HG03575 (cell line): ENCODE results near the gene FOCAD.

Experiments
- ATAC-seq: cut with Tn5 transposase; IDR thresholded peaks from one replicate; pipeline ENCODE4 v1.9.1; 2021; ENCODE audit not compliant: unreplicated experiment, insufficient number of reproducible peaks, low FRiP score; ENCODE audit errors: extremely low read depth

Gene FOCAD

DNA sequence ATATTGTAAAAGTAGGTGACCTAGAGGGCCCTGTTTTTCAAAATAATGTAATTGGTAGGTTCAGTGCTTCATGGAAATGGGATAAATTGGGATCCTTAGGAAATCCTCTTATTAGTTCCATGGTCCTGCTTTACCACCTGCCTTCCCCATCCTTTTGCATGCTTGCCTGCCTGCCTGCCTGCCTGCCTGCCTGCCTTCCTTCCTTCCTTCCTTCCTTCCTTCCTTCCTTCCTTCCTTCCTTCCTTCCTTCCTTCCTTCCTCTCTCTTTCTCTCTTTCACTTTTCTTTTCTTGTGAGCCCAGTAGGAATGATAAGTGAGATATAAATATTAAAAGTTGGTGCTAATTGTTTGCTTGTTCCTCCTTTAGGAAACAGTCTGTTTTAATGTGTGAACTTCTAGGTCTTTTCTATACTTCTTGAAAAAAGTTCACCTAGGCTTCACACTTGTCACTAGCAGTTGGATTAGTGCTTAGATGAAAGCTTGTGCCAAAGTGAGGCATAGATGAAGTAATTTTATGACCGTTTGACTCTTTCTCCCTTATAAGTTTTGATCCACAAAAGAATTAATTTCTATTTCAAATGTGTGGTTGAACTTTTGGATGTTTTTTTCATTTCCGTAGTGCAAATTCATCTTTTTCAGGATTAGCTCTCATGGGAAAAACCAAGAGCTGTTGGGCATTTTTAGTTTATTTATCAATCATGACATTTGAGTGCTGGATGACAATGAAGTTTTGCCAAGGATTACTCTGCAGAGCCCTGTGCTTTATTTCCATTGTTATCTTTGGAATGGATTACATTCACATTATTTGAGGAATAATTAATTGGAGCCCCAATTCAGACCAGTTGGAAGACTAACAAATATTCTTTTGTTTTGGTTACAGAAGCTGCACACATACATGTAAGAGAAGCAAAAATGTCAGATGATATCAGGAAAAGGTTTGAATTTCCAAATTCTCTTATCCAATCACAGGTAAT lies 30.7 kb downstream of the FOCAD start:
- no peak for ATAC-seq

DNA sequence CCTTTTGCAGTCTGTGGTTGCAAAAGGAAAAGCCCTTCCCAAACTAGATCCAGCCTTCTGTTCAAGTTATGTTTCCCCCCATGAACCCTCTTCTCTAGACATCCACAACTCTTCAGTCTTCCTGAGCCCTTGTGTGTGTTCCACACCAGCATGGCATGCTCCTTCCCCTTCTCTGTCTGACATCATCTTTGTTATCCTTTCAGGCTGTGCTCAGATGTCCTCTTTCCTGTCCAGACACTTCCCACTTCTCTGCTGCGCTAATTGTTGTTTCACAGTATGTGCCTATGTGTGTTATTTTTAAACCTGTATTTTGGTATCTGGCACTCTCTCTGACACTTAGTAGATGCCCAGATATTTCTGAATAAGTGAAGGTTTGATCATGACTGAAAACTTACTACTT lies 38.2 kb downstream of the FOCAD start:
- ATAC-seq, result no peak

DNA sequence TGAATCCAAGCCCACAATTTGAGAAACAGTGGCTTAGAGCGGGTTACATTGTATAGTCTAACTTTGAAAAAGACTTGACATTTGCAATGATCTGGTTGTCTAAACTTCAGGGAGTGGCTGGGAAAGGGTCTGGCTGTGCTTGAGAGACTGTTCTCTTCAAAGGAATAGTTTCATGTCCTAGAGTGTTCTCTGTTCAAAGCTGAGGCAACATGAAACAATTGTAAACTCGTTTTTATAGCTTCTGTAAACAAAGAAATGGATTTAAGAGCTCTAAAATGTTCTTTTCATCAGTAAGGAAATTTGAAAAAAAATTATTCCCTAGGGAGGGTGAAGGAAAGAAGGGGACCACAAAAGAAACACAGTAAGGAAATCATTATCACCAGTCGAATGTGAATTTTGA lies 41.6 kb downstream of the FOCAD start:
- no peak for ATAC-seq

DNA sequence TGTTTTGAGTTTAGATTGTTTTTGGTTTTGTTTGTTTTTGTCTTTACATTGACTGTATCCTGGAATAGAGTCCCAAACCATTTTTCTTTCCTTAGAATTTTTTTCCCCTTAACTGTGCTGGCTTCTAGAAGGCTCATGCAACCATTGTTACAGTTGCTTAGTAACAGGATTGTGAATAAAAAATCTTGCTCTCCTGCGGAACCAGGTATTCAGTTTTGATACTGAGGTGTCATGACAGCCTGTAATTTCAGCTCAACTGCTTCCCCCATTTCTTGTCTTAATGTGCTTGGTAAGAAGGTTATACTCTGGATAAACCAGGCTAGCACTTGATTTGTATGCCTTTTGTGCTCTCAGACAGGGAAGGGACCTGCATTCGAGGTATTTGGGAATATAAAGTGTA lies 42.1 kb downstream of the FOCAD start:
- ATAC-seq, result no peak

DNA sequence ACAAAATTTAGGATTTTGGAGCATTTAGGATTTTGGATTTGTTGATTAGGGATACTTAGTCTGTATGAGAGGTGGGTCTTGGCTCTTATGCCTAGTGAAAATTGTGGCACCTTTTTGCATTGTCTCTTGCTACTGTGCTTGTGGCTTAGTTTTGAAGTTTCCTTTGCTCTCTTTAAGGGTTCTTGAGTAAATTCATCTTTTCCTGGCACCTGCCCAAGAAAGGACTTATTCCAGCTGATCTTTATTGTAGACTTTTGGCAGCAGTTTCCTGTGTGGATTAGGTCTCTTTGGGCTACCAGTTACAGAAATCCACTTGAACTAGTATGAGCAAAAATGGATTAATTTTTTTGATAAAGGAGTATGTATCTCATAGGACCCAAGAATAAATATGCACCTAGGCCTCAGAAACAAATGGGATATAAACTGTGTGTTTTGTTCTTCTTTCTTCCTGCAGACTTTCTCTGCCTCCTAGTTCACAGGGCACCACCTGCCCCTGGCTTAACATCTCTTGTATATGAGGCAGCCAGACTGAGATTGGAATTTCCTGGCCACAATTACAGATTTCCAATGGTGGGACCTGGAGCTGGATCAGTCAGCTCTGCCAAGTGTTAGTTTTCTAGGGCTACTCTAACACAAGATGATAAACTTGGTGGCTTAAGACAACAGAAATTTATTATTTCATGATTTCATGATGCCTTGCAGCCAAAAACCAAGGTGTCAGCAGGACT lies 44.6 kb downstream of the FOCAD start:
- ATAC-seq, result no peak

DNA sequence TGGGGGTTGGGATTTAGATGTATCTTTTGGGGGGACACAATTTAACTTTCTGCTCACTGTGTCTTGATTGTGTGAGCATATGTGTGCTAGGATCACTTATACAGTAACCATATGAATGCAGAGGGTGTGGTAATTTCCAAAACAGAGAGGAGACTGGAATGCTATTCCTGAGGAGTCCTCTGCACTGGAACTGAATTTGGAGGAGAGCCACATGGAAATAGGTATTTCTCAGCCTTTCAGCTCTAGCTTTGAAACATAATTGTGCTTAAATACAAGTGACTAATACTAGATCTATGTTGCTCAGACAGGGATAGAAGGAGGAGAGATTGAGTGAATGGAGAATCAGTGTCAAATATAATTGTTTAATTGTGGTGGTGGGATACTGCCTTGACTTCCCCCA lies 45.5 kb downstream of the FOCAD start:
- no peak for ATAC-seq

DNA sequence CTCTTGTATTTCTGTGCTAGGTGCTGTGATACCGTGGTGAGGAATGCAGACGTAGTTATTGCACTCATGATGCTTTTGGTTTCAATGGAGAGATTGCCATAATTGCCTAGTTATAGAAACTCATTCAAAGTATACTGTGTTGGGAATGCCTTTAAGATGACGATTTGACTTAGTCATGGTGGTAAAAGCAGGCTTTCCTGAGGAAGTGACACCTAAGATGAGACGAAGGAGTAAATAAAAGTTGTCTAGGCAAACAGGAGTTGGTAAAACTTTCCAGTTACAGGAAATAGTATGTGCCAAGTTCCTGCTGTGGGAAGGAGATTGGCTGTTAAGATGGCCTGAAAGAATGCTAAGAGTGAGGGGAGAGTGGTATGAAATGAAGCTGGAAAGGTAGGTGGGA lies 48.1 kb downstream of the FOCAD start:
- ATAC-seq, result no peak

DNA sequence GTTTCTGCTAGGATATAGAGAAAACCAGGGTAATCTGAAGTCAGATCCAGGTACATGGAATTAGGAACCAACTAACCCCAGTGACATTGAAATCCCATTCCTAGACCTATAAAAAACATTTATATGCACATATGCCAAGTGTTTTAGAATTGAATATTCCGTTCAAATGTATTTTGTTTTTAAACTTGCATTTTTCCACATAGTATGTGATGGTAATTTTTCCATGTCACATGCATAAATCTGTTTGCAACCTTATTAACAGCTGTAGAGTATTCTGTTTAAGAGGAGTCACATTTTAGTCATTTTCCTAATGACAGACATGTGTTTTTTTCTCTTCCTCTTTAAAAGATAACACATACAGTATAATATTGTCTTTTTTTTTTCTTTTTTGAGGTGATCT lies 50.2 kb downstream of the FOCAD start:
- ATAC-seq, result no peak

DNA sequence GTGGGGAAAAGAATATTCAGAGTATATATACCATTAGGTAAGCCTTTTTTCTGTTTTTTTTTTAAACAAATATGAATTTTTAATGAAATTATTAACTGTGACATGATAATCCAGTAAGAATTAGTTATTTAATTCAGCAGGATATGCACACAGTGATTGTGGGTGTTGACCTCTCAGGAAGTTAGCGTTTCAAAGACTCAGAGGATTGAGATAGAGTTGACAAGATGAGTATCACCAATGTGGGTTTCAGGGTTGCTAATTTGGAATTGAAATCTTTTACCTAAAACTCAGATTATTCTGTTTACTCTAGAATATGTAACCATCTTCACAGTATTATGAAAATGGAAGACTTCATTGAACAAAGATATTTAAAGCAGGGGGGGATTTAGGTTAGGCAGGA lies 56.2 kb downstream of the FOCAD start:
- ATAC-seq, result no peak

DNA sequence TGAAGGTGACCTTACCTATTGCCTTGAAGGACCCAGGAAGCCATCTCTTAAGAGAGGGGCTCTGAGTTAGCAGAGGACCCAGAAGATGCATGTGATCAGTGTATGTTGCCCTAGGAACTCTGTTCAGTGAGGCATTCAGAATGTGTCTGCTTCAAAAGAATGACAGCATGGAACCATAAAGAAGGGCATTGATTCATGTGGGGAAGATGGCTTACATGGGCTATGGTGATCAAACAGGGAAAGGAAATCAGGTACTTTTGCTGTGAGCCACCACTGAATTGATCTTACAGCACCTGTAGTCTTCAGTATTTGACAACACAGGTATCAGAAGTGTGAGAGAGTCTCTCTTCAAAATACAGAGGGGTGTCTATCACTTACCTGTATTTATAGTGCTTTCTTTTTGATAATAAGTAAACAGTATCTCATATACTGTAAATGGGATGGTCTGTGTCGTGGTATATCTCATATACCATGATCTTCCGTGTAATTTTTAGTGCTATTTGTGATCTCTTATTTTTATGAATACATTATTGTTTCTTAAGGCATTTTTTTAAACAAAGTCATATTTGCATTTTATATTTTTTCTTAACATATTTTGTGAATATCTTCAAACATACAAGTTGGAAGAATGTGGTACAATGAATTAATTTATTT lies 57.0 kb downstream of the FOCAD start:
- no peak for ATAC-seq

DNA sequence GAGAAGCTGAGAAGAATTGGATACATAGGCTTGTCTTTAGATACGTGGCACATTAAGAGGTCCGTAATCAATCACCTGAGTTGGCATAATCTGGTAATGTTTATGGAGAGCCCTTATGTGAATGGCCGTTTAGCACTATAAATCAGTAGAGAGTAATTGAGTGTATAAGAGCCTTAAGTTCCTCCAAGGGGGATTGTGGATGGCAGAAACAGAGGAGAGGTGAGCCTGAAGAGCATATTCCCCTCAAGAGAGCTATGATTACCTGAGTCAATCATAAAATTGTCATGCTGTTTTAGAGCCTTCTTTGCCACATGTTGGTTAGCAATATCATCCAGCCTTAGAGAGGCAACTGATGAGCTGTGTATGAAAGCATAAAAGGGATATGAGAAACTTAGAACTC lies 58.8 kb downstream of the FOCAD start:
- no peak for ATAC-seq

DNA sequence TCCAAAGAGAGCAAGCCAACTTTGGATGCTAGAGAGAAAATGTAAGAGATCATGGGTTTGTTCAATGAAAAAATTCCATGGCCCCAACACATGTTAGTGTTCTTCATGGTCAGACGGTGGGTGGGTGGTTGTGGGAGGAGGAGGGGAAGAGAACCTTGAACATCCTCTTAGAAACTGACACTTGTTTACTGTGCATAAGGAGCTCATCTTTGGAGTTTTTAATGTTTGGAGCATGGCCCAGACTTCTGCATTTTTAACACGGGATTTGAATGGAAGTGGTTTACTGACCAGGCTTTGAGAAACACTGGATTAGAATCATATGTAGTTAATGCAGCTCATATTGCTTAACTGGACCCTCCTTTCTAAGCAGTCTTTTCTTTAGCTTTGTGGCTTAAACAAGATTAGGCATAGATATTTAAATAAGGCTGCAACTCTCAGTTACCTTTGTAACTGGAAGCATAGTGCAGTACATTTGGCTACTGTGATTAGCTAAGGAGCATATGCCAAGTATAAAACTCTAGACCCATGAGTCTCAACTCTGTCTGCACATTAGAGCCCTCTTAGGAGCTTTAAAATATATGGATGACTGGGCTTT lies 60.1 kb downstream of the FOCAD start:
- no peak for ATAC-seq

DNA sequence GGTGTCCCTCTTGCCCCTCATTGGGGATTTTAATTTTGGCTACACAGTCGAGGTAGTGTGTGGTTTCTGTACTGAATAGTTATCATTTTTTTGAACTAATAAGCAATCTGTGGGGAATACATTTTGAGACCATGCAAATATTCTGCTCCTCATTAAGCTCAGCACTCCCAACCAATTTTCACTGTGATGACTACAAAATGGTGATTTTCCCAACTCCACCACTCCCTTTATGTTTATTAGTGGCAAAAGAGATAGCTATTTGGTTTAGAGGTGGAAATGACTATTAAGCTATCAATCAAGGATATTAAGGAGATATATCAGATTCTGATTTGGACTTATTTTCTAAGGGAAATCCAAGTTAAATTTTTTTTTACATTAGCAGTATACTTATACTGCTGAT lies 62.9 kb downstream of the FOCAD start:
- no peak for ATAC-seq

DNA sequence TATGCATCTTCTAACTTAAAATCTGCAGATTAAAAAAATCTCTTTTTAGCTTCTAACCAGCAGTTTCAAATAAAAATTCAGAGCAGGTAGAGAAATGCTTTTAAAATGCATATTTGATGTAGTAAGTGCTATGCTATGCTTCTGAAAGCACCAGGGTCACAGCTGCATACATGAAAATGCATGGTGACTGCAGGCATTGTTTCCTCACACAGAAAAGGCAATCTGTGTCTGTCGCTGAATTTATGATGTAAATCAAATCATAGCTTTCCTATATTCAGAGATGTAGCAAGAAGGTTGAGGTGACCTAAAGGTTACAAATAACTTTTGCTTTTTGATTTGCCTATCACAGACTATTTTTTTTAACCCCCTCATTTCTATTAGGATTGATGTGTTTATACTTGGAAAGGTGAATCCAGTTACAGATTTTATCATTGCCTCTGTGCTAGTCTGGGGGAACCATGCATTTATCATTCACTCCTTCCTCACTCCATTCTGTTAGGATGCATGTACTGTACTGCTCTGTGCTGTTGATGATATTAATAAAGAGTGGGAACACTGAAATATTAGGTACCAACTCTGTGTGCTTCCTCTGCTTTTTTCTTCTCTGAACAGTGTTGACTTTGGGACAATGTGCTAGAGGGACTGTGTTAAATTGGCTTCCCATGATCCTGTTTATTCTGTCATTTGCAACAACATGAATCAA lies 65.6 kb downstream of the FOCAD start:
- ATAC-seq, result no peak

DNA sequence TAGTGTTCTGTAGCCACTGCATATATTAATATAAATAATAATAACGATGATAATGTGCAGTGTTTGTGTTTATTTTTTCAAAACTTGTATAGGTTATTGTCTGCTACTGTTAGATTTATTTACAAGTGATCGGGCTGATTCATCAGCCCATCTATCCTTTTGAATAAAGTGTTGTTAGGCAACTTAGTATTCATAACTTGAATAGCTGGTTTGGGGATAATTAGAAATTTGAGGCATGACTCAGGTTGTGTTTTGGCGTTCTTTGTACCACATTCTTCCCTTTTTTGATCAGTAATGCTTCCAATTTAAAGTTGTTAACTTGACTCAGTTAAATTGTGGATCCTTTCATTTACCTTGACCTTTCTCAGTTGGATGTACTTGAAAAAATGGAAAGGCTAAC lies 69.7 kb downstream of the FOCAD start:
- ATAC-seq, result no peak

DNA sequence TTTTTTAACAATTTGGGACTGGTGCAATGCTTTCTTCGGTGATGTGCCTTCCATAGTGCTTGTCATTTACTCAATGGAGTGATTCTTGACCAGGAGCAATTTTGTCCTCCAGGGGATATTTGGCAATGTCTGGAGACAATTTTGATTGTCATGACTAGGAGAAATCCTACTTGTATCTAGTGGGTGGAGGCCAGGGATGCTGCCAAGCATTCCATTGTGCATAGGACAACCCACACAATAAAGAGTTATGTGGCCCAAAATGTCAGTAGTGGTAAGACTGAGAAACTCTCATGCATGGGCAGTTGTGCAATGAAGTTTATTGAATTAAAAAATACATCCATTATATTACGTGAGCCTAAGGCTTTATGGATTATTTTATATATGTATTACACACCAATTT lies 70.5 kb downstream of the FOCAD start:
- ATAC-seq, result no peak

DNA sequence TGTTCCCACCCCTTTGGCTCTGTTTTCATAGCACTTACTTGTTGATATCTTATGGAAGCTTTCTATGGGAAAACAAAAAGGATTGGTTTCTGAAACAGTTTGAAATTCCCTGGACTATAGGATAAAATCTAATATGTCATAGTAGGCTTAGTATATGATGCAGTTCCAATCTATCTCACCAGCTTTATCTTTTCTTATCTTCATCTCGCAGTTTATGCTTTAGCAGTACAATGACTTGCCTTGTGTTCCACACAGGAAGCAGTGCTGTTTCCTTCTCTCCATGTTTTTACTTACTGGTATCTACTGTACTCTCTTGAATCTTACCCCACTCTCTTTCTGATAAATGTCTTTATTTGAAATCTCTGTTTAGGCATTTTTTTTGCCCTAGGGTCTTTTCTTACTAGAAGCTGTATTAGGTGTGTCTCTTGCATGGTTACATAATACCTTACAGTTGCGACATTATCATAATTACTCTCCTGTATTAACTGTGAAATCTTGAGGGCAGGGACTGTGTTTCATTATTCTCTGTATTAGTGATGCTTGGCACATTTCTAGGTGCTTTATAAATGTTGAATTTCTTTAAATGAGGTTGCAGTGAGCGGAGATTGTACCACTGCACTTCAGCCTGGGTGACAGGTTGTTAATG lies 76.3 kb downstream of the FOCAD start:
- no peak for ATAC-seq

DNA sequence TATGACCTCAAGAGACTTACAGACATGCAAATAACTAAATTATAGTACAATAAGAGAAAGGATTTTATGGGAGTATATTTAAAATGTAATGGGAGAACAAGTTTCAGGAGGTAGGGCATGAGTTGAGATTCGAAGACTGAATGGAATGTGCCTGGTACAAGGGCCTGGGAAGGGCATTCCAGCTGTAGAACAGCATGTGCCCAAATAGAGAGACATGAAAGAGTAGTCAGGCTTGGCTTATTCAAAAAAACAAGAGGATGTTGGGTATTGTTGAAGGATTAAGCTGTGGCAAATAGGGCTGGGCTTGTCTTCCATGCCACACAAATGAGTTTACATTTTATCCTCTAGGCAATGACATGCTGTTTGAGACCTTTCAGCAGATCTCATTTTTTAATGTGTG lies 86.9 kb downstream of the FOCAD start:
- ATAC-seq, result no peak
